Activated CD4-positive, alpha-beta T cell treated with anti-CD3 and anti-CD28 coated beads, Interleukin-2, Interleukin-4, amounts not matched to agents 100 ng/mL and 50 ng/mL, durations not matched to agents 16 hours and 8 hours (primary cell): ENCODE data around the gene SRPRB.

Experiments
- DNase-seq: peaks from one replicate; pipeline ENCODE4 v3.0.0-alpha.2; 2020; ENCODE audit warnings: low spot score

The SRPRB gene

GRCh38 chr3:133840767-133841166 is 35.2 kb downstream of the SRPRB start:
- no peak for DNase-seq

DNA sequence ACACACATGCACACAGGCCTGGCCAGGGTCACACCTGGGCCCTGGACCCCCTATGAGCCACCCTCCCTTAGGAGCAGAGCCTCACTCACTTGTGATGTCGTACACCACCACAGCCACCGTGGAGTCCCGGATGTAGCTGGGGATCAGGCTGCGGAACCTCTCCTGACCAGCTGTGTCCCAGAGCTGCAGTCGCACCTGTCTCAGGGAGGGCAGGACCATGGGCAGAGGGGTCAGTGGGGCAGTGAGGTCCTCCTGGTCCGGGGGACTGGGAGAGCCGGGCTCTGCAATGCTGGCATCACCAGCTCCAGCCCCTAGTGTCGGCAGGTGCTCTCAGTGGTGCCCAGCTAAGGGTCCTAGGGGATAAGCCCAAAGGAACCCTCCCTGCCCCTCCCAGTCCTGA is 35.6 kb downstream of the SRPRB start:
- DNase-seq, result no peak

DNA sequence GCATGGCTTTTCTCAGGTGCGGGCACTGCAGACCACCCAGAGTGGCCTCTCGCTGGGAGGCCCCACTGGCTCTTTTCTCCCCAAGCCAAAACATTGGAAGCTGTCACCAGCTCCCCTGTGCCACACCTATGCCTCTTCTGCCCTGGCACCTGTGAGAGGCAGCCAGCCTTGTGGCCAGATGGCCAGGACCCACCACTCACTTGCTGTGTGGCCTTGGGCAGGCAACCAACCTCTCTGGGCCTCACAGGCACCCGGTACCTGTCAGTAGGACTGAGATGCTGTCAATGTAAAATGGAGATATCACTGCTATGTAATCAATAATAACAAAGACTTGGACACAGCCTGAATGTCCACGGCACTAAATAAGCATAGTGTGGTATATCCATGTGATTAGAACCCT is 36.5 kb downstream of the SRPRB start:
- DNase-seq, result no peak

GRCh38 chr3:133843634-133844033 is 38.0 kb downstream of the SRPRB start:
- DNase-seq, result no peak

DNA sequence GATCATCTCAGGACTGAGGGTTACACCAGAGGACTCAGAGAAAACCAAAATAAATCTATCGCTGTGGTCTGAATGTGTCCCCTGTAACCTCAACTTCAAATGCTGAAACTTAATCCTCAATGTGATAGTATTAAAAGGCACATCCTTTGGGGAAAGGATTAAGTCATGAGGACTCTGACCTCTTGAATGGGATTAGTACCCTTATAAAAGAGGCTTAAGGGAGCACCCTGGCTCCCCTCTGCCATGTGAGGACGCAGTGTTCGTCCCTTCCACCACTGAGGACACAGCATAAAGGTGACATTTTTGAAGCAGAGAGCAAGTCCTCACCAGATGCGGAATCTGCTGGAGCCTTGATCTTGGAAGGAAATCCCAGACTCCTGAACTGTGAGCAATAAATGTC is 39.5 kb downstream of the SRPRB start:
- DNase-seq, result no peak

GRCh38 chr3:133849346-133849745 is 43.7 kb downstream of the SRPRB start:
- peak; percentile 16 for DNase-seq

DNA sequence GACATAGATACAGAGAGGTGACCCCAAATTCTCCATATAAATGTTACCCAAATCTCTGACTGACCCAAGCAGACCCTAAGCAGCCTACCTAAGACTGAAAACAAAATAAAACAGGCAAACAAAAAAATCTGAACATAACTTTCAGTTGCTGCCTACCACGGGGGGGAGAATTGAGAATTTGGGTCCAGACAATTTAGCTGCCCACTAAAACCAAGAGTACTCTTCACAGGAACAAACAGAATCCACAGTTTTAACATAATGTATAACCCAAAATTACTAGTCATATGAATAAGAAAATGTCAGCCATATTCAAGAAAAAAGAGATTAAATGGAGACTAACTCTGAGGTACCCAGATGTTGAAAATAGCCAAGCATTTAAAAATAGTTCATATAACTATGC is 44.4 kb downstream of the SRPRB start:
- DNase-seq, result peak; percentile 24

DNA sequence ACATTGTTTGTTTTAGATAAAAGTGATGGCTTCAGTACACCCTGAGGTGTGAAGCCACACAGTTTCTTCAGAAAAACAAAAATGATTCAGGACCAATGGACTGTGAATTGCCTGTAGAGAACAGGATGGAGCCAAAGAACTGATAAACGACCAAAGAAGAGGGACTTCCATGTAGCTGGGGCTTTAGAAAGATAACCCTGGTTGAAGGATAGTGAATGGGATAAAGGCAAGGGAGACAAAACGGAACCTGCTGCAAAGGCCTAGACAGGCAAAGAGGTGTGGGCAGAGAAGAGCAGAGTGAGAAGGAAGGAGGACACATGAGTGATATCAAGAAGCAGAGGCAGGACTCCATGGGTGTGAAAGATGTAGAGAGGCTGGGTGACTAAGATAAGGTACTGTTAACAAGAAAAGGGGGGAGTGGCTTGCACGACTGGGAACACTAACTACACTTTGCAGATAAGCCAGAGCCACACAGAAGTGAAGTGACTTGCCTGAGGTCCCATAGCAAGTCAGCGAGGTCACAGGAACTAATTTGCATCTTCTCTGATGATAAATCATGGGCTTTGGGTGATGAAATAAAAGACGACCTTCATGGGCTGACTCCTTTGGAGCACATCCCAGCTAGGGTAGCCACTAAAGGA is 45.8 kb downstream of the SRPRB start:
- DNase-seq, result peak; percentile 64

DNA sequence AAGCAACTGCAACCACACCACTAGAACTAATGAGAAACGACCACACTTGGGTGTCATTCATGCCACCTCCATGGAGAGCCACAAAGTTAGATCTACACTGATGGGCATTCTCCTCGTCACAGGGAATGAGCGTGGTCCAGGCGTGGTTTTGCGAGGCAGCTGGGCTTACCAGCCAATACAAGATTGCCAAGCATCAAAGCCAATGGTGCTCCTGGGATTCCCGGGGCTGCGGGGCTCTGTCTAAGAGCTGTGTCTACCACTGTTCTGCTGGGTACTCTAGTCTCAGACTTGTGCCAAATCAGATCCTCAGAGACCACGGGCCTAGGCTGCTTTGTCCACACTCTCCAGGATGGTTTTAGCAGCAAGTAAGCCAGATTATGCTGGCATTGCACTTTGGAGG is 46.3 kb downstream of the SRPRB start:
- no peak for DNase-seq

DNA sequence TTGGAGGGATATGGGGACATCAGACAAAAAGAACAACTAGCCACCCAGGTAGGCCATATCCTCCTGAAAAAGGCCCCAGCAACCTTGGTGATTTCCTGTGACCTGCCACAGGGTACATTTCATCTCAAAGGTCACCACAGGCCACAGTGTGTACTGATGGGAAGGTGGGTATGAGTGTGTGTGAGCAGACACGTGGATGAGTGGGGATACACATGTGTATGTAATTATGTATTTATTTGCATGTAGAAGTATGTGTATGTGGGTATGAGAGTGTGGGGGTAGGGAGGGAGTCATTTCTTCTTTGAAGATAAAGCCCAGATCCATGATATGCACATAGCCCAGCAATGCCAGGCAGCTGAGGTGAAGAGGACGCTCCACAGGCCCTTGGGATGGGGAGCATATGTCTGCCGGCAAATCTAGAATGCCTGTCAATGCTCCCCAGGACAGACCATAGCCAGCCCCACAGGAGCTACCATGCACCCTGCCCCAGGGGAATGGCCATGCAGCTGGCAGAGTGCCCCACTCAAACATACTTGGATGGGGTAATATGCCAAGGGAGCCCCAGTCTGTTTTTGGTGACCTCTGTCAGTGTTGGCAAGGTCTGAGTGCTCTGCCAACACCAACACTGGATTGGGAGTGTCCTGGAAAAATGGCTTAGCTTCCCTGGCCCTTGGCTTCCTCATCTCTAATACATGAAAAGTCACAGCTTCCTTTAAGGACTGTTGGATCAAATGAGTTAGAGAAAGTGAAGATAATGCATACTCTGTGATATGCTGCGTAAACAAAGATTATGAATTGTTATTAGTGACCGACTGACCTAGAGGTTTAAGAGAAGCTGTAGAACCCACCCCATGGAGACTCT is 47.7 kb downstream of the SRPRB start:
- no peak for DNase-seq

GRCh38 chr3:133853925-133854227 is 48.3 kb downstream of the SRPRB start:
- DNase-seq, result no peak

- DNase-seq, result no peak
Measured at GRCh38 chr3:133854264-133855001, 48.8 kb downstream of the SRPRB start.

- no peak for DNase-seq
Measured at GRCh38 chr3:133855002-133855370, 49.4 kb downstream of the SRPRB start.

- no peak for DNase-seq
Measured at GRCh38 chr3:133855772-133856171, 50.2 kb downstream of the SRPRB start.

GRCh38 chr3:133856316-133856715 is 50.7 kb downstream of the SRPRB start:
- DNase-seq, result no peak

DNA sequence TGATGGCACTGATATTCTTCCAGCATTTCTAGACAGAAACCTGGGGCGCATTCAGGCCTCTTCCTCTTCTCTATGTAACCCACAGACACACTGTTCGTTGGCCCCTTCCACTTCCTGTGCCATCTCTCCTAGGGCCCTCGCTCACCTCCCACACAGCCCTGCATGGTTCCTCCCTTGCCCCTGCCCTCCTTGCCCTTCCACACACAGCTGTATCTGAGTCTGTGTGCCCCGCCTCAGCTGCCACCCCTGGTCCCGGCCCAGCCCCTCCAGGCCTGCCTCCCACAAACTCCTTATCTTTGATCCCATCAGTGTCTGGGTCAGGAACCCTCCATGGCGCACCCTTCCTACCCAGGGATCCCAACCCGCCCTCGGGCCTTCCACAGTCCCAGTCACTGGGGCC is 52.2 kb downstream of the SRPRB start:
- peak; percentile 22 for DNase-seq

DNA sequence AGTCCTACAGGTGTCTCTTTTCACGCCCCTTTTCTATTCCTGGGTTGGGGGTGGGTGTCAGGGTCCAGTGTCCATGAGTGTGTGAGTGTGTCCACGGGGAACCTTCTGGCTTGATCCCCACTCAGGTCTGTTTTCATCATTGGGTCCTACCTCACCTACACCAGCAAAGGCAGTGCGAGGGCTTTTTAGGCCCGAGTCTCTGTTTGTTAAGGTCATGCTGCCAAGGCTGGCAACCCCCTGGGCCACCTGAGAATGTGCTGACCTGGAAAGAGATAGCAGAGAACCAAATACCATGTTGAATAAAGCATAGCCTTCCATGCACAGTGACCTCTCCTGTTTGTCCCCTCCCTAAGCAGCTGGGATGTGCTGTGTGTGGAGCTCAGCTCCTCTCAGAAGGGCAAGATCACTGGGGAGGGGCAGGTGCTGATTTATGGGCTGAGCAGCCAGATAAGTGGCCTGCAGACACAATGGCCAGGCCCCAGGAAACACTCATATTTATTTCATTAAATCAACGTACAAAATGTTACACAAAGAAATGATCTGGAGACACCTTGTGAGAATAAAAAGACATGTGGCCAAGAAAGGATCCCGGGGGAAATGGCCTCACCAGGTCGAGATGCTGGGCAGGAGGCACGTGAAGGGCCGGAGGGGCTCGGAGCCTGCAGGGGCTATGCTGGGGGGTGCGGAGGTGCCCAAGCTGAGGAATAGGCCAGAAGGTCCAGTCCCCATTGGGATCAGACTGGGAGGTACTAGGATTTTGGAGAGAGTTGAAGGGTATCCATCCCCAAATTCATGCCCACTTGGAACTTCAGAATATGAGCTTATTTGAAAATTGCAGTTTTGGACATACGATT is 54.0 kb downstream of the SRPRB start:
- DNase-seq, result no peak

GRCh38 chr3:133860519-133860918 is 54.9 kb downstream of the SRPRB start:
- DNase-seq, result no peak

GRCh38 chr3:133862161-133862560 is 56.5 kb downstream of the SRPRB start:
- no peak for DNase-seq

GRCh38 chr3:133863911-133864310 is 58.3 kb downstream of the SRPRB start:
- no peak for DNase-seq

DNA sequence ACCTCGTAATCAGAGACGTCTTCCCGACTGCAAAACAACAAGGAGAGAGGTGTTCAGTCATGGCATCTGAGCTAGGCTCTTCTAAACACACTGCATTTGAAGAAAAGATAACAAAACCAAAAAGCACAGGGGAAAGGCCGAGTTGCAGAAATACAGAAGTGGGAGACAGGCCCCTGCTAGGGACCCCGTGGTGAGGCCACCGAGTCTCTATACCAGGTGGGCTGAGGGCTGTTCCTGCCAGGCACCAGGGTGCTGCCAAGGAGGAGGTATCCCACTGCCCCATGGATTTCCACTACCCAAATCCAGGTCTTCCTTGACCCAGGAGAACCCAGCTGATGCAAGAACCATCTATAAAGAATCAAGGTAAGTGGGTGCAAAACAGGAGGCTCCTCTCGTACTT is 59.0 kb downstream of the SRPRB start:
- no peak for DNase-seq

- DNase-seq, result no peak
Measured at GRCh38 chr3:133865136-133865855, 59.7 kb downstream of the SRPRB start.
